ENCODE data around the gene TSHZ2. TPM values are rescaled to one million over a fixed set of nuclear protein-coding genes. Genes with fewer than 3 reads are reported as not detected.

The TSHZ2 gene
- total and polyA plus RNA-seq, 9 of the 15 experiments (the other 6 are each of a cell fraction or from before 2014, with no cell fraction given): 0.03 to 0.20 (median 0.05) TPM; not detected in 4

DNA sequence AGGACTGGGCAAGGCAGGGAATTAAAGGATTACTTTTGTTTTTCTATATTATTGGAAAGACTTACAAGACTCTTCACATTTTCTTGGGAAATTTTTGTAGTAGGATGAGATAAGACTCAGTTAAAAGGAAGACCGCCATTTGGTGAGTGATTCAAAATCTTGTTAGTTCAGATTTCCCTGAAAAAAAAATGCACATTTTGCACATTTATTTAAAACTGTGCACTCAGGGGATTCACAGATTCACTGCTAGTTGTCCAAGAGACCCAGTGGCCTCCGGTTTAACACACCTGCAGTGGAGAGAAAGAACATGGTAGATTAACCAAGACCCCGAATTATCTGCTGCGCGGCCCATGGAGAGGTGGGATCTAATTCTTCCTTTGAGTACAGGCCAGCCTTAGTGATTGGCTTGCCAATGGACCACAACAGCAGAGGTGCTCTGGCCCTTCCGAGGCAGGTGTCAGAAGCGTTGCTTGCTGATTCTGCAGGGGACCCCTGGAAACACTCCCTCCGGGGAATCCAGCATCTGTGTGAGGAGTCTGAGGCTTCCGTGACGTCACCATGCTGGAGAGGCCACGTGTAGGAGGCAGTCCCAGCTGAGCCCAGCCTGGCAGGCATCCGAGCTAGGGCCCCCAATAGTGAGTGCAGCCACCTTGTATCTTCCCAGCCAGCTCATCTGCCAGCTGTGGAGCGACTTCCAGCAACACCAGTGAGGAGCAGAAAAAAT, 552.6 kb downstream of the TSHZ2 start (continued):
- TF ChIP-seq, protein P1, sequence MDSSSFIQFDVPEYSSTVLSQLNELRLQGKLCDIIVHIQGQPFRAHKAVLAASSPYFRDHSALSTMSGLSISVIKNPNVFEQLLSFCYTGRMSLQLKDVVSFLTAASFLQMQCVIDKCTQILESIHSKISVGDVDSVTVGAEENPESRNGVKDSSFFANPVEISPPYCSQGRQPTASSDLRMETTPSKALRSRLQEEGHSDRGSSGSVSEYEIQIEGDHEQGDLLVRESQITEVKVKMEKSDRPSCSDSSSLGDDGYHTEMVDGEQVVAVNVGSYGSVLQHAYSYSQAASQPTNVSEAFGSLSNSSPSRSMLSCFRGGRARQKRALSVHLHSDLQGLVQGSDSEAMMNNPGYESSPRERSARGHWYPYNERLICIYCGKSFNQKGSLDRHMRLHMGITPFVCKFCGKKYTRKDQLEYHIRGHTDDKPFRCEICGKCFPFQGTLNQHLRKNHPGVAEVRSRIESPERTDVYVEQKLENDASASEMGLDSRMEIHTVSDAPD (CRISPR knock-in tag; IDR thresholded peaks at IDR 0.05): no peak
- TF ChIP-seq, protein P2, sequence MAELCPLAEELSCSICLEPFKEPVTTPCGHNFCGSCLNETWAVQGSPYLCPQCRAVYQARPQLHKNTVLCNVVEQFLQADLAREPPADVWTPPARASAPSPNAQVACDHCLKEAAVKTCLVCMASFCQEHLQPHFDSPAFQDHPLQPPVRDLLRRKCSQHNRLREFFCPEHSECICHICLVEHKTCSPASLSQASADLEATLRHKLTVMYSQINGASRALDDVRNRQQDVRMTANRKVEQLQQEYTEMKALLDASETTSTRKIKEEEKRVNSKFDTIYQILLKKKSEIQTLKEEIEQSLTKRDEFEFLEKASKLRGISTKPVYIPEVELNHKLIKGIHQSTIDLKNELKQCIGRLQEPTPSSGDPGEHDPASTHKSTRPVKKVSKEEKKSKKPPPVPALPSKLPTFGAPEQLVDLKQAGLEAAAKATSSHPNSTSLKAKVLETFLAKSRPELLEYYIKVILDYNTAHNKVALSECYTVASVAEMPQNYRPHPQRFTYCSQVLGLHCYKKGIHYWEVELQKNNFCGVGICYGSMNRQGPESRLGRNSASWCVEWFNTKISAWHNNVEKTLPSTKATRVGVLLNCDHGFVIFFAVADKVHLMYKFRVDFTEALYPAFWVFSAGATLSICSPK (IDR thresholded peaks at IDR 0.05; ENCODE audit: borderline replicate concordance): no peak
- no peak for TF ChIP-seq POLR2H (tag; IDR thresholded peaks at IDR 0.05; ENCODE audit: low read depth)
- no peak for TF ChIP-seq SAP30 (IDR thresholded peaks at IDR 0.05; ENCODE audit: borderline replicate concordance, insufficient read depth, low read depth, low read length, poor library complexity, severe bottlenecking)
- TF ChIP-seq COPS2 (conservative IDR thresholded peaks at IDR 0.05): no peak
- no peak for TF ChIP-seq NUFIP1 (IDR thresholded peaks at IDR 0.05; ENCODE audit: partially characterized antibody)
- no peak for TF ChIP-seq MYNN (IDR thresholded peaks at IDR 0.05)
- TF ChIP-seq MYNN (CRISPR knock-in tag; IDR thresholded peaks at IDR 0.05): no peak
